Measurements from ENCODE around the gene BOLA2.
"Not testable (repeated sequence)": the region's sequence is repeated elsewhere in the genome, so short reads cannot be mapped to it uniquely, and the experiment has no call there.

The BOLA2 gene

DNA sequence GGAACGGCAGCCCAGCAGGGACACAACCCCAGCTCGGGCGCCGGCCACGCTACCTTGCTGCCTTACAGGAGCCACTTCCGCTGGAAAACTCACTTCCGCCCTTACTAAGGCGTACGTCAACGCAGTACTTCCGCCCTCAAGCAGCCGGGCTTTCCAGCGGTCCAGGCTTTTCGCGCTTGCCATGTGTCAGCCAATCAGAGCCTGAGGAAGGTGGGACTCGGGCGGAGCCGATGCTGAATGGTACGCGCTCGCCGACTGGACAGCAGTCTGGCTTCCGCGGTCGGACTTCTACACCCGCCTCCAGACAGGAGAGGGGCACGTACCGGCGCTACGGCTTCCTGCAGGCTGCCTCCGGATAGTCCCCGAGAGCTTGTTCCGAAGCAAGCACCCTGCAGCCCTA is at the start of gene BOLA2, which contains the start of gene SLX1B:
Gene BOLA2, minus strand, starts transcription at position 83 of the 400 bp plus-strand sequence. CDS start 98 bp downstream, outside the sequence.
Gene SLX1B, plus strand, starts transcription at position 265 of the 400 bp plus-strand sequence.
- not testable (repeated sequence) for DNase-seq (ENCODE audit: low spot score)

DNA sequence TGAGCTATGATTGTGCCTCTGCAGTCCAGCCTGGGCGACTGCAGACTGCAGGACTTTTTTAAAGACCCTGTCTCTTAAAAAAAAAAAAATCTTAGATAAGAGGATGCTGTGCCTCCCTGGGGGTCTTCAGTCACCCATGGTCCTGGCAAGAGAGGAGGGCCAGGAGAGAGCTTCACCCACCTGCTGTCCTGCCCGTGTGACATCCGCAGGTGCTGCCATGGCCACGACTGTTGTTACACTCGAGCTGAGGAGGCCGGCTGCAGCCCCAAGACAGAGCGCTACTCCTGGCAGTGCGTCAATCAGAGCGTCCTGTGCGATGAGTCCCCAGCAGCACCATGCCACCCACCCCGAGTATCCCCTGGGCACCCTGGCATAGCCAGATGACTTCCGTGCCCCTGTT is 28.1 kb upstream of the BOLA2 start:
- DNase-seq (ENCODE audit: low spot score): not testable (repeated sequence)

DNA sequence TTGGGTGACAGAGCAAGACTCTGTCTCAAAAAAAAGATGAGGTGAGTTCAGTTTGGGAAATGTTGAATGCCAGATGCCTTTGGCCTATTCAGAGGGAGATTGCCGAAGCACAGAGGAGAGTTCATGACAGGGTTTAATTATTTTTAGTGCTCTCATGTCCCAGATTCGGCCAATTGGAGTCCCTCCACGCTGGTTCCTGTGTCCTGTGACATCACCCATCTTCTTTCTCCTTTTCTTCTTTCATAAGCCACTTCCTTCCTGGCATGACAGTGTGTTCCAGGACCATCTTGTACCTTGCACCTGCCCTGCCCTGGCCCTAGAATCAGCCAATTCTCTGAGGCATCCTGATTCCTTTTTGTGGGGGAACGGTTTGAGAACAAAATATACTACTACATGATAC is 17.9 kb upstream of the BOLA2 start:
- not testable (repeated sequence) for DNase-seq (ENCODE audit: low spot score)

DNA sequence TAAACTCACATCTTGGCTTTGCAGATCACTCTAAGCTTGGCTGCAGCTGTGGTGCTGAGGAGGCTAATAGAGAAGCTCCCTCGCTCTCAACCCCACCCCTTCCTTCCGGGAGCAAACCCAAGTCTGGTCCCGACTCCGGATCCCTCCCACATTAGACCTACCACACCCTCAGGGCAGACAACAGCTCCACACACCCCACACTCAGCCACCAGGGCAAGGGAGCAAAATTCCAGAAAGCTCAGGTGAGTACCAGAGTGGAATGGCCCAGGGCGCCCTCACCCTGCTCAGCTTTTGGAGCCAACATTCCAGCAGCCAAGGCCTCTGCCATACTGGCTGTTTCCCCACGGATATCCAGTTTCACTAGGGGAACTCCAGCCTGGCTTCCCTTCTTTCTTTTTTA is 15.5 kb upstream of the BOLA2 start:
- not testable (repeated sequence) for DNase-seq (ENCODE audit: low spot score)

DNA sequence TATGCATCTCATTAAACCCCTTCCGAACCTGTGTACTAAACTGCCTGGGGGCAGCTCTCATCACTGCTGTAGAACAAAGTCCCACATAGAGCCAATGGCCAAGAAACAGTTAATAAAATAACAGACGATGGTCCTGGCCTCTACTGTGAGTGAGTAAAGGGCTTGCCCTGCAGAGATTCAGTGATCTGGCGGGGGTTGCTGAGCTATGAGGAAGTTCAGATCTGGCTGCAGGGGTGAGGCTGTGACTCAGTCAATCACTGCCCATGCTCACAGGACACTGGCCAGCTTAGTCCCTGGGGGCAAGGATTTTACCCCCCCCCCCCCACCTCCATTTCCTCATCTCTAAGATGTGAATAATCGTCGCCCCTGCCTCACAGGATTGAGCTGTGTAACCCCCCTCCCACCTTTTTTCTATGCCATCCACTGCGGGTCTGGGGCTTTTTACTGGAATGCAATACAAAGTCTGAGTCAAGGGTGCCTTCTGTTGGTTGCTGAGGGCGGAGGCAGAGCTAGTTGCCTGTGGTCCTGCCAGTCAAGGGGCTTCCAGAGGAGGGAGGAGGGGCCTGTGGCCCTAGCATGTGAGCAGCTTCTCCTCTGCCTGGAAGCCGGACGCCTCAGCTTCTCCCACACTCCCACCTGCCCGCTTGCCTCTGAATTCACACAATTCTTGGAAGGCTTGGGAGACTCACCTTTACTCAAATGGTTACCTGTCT is 13.7 kb upstream of the BOLA2 start:
- not testable (repeated sequence) for DNase-seq (ENCODE audit: low spot score)

DNA sequence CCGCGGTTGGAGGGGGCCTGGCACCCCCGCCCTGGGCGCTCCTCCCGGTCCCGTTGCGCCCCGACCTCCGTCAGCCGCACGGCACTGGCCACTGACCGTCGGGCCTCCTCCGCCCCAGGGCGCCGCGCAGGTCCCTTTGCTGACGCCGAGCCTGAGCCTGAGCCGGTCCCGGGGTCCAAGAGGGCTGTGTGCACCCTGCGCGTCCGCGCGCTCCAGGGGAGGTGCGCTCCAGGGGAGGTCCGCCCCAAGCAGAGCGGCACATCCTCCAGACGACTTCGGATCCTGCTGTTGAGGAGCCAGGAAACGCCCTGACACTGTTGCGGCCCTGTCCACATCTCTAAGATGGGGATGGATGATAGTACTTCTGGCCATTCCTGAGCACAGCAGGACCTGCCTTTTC is 12.8 kb upstream of the BOLA2 start:
- not testable (repeated sequence) for DNase-seq (ENCODE audit: low spot score)

DNA sequence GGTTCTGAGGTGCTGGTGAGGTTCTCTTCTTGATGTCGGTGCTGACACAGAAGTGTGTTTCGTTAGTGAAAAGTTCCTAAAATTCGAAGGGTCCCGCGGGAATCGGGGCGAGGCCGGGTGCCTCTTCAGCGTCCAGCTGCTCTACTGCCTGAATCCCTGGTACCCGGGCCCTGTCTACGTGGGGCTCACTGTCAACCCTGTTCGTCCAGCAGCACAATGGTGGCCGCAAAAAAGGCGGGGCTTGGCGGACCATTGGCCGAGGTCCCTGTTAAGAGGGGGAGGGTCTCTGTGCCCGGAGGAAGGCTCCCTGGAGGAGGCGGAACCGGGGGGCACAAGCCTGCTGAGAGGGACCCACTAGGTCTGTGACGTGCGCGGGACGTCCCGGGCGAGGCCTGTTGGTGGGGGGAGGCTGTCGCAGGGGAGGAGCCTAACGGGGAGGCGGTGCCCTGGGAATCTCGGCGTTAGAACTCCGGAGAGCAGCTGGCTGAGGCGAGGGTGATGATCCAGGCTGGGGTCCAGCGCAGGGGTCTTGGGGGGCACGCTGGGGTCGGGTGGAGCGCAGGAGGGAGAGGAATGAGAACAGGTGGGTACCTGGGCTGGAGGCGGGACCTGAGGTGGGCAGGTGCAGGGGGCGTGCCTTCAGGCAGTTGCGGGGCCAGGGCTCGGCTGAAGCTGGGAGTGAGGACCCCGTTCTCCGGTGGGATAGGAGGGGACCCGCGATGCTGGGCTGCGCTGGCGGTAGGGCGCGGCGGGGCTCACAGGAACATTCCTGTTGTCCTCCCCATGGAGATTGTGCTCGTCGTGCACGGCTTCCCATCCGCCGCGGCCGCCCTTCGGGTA is 12.1 kb upstream of the BOLA2 start:
- DNase-seq (ENCODE audit: low spot score): not testable (repeated sequence)

DNA sequence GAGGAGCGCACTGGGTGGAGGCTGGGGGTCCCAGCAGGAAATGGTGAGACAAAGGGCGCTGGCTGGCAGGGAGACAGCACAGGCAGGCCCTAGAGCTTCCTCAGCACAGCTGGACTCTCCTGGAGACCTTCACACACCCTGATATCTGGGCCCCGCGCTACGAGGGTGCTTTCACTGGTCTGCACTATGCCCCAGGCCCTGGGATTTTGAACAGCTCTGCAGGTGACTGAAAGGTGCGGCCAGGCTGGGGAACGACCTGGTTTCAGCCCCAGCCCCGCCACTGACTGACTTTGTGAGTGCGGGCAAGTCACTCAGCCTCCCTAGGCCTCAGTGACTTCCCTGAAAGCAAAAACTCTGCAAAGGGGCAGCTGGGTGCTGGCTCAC is 6.5 kb upstream of the BOLA2 start:
- DNase-seq (ENCODE audit: low spot score): not testable (repeated sequence)

DNA sequence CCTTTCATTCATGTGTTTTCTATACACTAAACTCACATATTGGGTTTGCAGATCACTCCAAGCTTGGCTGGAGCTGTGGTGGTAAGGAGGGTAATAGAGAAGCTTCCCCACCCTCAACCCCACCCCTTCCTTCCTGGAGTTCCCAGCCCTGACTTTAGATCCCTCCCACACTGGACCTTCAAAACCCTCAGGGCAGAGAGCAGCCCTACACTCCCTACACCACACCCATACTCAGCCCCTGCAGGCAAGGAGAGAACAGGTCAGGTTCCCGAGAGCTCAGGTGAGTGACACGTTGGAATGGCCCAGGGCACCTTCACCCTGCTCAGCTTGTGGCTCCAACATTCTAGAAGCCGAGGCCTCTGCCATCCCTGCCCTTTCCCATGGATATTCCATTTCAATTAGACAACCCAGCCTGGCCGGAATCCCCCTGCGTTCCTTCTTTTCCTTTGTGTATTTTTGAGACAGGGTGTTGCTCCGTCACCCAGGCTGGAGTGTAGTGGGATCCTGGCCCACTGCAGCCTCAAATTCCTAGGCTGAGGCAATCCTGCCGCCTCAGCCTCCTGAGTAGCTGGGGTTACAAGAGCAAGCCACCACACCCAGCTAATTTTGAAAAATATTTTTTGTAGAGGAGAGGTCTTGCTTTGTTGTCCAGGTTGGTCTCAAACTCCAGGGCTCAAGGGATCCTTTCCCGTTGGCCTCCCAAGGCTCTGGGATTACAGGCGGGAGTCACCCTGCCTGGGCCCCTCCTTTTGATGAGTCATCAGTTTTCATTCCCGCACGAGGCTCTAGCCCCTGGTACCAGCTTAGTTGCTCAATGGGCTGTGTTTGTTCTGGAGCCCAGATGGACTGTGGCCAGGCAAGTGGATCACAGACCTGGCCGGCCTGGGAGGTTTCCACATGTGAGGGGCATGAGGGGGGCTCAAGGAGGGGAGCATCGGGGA is 5.8 kb upstream of the BOLA2 start, which contains the start of gene SULT1A4:
Gene SULT1A4, plus strand, starts transcription at position 208 of the 941 bp plus-strand sequence. CDS start 1,473 bp downstream, outside the sequence.
- DNase-seq (ENCODE audit: low spot score): not testable (repeated sequence)

DNA sequence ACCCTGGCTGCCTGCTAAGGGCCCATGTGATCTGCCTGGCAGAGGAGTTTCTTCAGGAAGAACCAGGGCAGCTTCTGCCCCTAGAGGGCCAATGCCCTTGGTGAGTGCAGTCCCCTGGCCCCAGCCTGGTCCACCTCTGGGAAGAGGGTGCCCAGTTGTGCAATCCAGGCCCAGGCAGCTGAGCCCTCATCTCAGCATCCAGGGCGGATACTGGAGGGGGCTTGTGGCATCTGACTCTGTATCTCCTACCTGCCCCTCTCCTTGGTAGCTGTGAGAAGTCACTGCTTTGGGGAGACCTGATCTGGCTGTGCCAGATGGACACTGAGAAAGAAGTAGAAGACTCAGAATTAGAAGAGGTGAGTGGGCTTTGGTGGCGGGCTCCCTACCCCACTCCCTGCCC is 3.5 kb upstream of the BOLA2 start:
- not testable (repeated sequence) for DNase-seq (ENCODE audit: low spot score)

DNA sequence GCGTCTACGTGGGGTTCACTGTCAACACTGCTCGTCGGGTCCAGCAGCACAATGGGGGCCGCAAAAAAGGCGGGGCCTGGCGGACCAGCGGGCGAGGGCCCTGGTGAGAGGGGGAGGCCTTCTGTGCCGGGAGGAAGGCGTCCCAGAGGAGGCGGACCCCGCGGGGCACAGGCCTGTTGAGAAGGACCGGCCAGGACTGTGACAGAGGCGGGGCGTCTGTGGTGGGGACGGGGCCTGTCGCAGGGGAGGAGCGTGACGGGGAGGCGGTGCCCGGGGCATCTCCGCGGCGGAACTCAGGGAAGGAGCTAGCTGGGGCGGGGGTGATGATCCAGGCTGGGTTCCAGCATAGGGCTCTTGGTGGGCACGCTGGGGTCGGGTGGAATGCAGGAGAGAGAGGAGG is 677 bp upstream of the BOLA2 start:
- DNase-seq (ENCODE audit: low spot score): not testable (repeated sequence)

DNA sequence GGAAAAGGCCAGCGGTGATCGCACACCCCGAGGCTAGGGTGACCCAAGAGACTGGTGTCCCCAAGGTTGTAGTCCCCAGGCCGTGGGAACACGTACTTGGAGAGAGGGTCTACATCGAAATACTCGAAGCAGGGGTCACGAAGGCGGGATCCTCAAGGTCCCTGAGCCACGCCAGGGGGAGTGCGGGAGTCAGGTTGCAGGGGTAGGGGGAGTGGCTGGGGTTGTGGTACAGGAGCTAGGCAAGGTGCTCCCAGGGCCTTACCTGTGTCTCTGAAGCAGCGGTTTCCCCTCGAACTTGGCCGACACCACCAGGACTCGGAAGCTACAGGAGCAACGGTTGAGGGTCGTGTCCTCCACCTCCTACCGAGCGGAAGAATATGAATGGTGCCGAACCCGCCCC is 397 bp downstream of the BOLA2 start:
- DNase-seq (ENCODE audit: low spot score): not testable (repeated sequence)

DNA sequence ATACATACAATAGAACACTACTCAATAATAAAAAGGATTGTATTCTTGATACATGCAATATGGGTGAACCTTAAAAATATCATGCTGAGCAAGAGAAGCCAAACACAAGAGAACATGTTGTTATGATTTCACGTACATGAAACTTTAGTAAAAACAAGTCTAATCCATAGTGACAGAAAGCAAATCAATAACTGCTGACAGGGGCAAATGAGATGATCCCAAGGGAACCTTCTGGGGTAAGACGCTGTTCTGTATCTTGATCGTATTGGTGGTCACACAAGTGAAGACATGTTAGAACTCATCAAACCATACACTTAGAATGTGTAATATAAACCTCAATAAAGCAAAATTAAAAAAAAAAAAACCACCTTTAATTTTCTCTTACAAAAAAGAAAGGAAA is 28.8 kb downstream of the BOLA2 start:
- not testable (repeated sequence) for DNase-seq (ENCODE audit: low spot score)

DNA sequence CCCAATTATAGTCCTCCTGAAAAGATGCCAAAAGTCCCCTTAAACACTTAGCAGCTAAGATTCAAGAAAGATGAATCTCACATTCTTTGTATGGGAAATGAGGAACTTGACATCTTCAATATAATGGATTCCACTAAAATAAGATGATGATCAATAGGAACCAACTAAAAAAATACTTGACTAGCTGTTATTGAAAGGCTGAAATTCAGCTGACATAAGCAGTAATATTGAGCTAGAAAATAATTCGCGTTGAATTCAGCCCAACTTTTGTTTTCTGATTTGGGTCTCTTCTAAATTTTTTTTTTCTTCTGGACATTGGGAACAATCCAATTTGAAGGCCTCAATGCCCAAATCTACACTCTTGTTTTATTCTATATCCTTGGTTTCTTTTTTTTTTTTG is 30.6 kb downstream of the BOLA2 start:
- DNase-seq (ENCODE audit: low spot score): not testable (repeated sequence)

DNA sequence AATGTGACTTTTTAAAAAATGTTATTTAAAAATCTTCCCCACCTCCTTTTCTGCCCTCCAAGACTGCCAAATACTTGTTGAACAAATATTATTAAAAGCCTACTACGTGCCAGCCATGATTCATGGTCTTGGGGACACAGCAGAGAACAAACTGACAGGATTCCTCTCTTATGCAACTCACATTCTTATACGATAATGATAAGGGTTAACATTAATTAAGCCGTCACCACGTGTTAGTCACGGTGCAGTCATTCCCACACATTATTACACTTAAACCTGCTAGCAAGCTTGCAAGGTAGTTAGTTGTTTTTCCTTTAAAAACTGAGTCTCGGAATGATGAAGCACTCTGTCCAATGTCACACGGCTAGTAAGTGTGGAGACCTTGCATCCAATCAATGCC is 48.9 kb downstream of the BOLA2 start:
- DNase-seq (ENCODE audit: low spot score): not testable (repeated sequence)
